MM.1S (cell line): ENCODE measurements around the gene TMEM271.

Source experiments
- DNase-seq: peaks from one replicate; pipeline ENCODE4 v3.0.0-alpha.2; 2015
- H2AFZ ChIP-seq: fragments of 300-600 bp; sonication (generic); 2 replicates; pipeline ENCODE4 v1.6.0; 2016; ENCODE audit warnings: antibody characterized with exemption, low read length
- H3F3A ChIP-seq: fragments of 300-600 bp; sonication (generic); 2 replicates; pipeline ENCODE4 v1.6.1; 2016; ENCODE audit warnings: mild to moderate bottlenecking, antibody characterized with exemption, low read length, moderate library complexity, mixed read lengths; ENCODE audit not compliant: insufficient read depth
- H3K27ac ChIP-seq: fragments of 300-600 bp; sonication (generic); 2 replicates; pipeline ENCODE4 v1.5.1; 2016; ENCODE audit warnings: mild to moderate bottlenecking, low read length
- H3K27me3 ChIP-seq: fragments of 300-600 bp; sonication (generic); replicated peaks from 2 replicates; pipeline ENCODE4 v1.6.0; 2016; ENCODE audit warnings: low read length; ENCODE audit not compliant: insufficient read depth
- H3K36me3 ChIP-seq: fragments of 300-600 bp; sonication (generic); replicated peaks from 2 replicates; pipeline ENCODE4 v1.6.1; 2016; ENCODE audit warnings: mild to moderate bottlenecking, low read length, mixed read lengths; ENCODE audit not compliant: insufficient read depth
- H3K4me1 ChIP-seq: fragments of 300-600 bp; sonication (generic); 2 replicates; pipeline ENCODE4 v1.6.1; 2016; ENCODE audit warnings: low read length, mixed read lengths
- H3K4me2 ChIP-seq: fragments of 300-600 bp; sonication (generic); 2 replicates; pipeline ENCODE4 v1.6.0; 2016; ENCODE audit warnings: low read depth, low read length
- H3K4me3 ChIP-seq: fragments of 300-600 bp; sonication (generic); 2 replicates; pipeline ENCODE4 v1.5.1; 2016; ENCODE audit warnings: low read length, mixed read lengths
- H3K79me2 ChIP-seq: fragments of 300-600 bp; sonication (generic); 2 replicates; pipeline ENCODE4 v1.6.1; 2016; ENCODE audit warnings: mixed run types, low read length, mixed read lengths
- H3K9ac ChIP-seq: fragments of 300-600 bp; sonication (generic); 2 replicates; pipeline ENCODE4 v1.6.1; 2016; ENCODE audit warnings: low read length, mixed read lengths
- H3K9me2 ChIP-seq: fragments of 300-600 bp; sonication (generic); replicated peaks from 2 replicates; pipeline ENCODE4 v1.6.1; 2016; ENCODE audit warnings: mild to moderate bottlenecking, low read length, mixed read lengths; ENCODE audit not compliant: insufficient read depth
- H3K9me3 ChIP-seq: fragments of 300-600 bp; sonication (generic); replicated peaks from 2 replicates; pipeline ENCODE4 v1.6.1; 2016; ENCODE audit warnings: mild to moderate bottlenecking, low read length, mixed read lengths; ENCODE audit not compliant: insufficient read depth
- H4K20me1 ChIP-seq: fragments of 300-600 bp; sonication (generic); 2 replicates; pipeline ENCODE4 v1.6.1; 2016; ENCODE audit warnings: mild to moderate bottlenecking, low read length, moderate library complexity, mixed read lengths; ENCODE audit not compliant: insufficient read depth
- EZH2 ChIP-seq: fragments of 300-600 bp; sonication (generic); optimal IDR thresholded peaks from 2 replicates; pipeline ENCODE3; 2017; ENCODE audit warnings: low read depth, mild to moderate bottlenecking, antibody characterized with exemption, low read length, mixed read lengths
- EZH2phosphoT487 ChIP-seq: fragments of 300-600 bp; sonication (generic); IDR thresholded peaks from 2 replicates; pipeline ENCODE4 v1.6.1; 2018; ENCODE audit warnings: antibody characterized with exemption, low read length
- TF ChIP-seq, protein P1 (sequence below): fragments of 300-600 bp; sonication (generic); IDR thresholded peaks from 2 replicates; pipeline ENCODE4 v1.5.1; 2016; ENCODE audit warnings: antibody characterized with exemption, low read length, mixed read lengths

Gene TMEM271

DNA sequence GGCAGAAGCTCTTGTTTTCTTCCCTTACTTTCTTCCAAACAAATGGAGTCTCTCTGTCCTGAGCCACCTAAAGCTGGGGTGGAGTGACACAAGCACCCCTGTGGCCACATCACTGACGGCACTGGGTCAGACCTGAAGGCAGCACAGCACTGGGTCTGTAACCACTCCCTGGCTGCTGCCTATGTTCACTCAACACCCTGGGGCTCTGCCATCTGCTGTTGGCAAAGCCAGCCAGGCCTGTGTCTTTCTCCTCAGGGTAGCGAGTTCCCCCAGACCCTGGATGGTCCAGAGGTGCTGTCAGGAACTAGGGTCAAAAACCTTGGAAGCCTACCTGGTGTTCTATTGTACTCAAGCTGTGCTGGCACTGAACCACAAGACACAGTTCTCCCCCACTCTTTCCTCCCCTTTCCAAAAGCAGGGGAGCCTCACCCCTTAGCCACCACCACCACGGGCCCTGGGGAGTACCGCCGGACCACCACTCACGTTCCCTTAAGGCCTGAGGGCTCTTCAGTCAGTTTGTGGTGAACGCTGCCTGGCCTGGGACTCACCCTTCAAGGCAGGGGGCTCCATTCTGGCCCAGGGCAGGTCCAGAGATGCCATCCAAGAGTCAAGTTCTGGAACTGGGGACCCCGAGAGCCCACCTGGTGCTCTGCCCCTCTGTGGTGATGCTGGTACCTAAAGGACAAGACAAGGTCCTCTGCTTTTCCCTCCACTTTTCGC, 31.5 kb downstream of the TMEM271 start:
- Histone ChIP-seq H2AFZ (no peak overlapping the region), H3F3A (no peaks in the 10 kb centered on the region), H3K4me3 (no peak overlapping the region), H3K9me2 (no peaks in the 10 kb centered on the region), H3K9me3 (no peaks in the 10 kb centered on the region), H3K27me3 (no peaks in the 10 kb centered on the region), H3K79me2 (no peaks in the 10 kb centered on the region), H3K9ac (no peak overlapping the region), H3K4me2 (no peak overlapping the region), H3K36me3 (no peaks in the 10 kb centered on the region), H4K20me1 (no peaks in the 10 kb centered on the region), H3K27ac (no peak overlapping the region), H3K4me1 (no peaks in the 10 kb centered on the region)
- no peak for DNase-seq
- TF ChIP-seq EZH2, result no peak
- no peak for TF ChIP-seq EZH2phosphoT487
- TF ChIP-seq, protein P1, sequence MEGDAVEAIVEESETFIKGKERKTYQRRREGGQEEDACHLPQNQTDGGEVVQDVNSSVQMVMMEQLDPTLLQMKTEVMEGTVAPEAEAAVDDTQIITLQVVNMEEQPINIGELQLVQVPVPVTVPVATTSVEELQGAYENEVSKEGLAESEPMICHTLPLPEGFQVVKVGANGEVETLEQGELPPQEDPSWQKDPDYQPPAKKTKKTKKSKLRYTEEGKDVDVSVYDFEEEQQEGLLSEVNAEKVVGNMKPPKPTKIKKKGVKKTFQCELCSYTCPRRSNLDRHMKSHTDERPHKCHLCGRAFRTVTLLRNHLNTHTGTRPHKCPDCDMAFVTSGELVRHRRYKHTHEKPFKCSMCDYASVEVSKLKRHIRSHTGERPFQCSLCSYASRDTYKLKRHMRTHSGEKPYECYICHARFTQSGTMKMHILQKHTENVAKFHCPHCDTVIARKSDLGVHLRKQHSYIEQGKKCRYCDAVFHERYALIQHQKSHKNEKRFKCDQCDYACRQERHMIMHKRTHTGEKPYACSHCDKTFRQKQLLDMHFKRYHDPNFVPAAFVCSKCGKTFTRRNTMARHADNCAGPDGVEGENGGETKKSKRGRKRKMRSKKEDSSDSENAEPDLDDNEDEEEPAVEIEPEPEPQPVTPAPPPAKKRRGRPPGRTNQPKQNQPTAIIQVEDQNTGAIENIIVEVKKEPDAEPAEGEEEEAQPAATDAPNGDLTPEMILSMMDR, result no peak

DNA sequence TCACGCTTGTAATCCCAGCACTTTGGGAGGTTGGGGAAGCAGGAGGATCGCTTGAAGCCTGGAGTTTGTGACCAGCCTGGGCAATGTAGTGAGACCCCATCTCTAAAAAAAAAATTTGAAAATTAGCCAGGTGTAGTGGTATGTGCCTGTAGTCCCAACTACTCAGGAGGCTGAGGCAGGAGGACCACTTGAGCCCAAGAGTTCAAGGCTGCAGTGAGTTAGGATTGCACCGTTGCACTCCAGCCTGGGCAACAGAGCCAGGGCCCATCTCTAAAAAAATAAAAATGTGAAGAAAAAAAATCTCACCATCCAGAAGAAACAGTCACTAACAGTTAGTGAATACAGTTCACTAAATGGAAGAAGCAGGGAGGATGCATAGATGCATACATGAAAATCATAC, 34.8 kb downstream of the TMEM271 start:
- no peaks in the 10 kb centered on the region for H3K36me3 ChIP-seq
- no peak overlapping the region for H3K27ac ChIP-seq
- DNase-seq, result no peak
- no peak overlapping the region for H3K9ac ChIP-seq
- no peak overlapping the region for H3K4me3 ChIP-seq
- H3K27me3 ChIP-seq, result no peaks in the 10 kb centered on the region
- H3K4me2 ChIP-seq, result no peak overlapping the region
- no peaks in the 10 kb centered on the region for H3K9me2 ChIP-seq
- H3K4me1 ChIP-seq, result no peaks in the 10 kb centered on the region
- no peaks in the 10 kb centered on the region for H3F3A ChIP-seq
- H3K79me2 ChIP-seq, result no peaks in the 10 kb centered on the region
- TF ChIP-seq, protein P1, result no peak
- TF ChIP-seq EZH2phosphoT487 (no peak), EZH2 (no peak)
- H4K20me1 ChIP-seq, result no peaks in the 10 kb centered on the region
- H2AFZ ChIP-seq, result no peak overlapping the region
- no peaks in the 10 kb centered on the region for H3K9me3 ChIP-seq

DNA sequence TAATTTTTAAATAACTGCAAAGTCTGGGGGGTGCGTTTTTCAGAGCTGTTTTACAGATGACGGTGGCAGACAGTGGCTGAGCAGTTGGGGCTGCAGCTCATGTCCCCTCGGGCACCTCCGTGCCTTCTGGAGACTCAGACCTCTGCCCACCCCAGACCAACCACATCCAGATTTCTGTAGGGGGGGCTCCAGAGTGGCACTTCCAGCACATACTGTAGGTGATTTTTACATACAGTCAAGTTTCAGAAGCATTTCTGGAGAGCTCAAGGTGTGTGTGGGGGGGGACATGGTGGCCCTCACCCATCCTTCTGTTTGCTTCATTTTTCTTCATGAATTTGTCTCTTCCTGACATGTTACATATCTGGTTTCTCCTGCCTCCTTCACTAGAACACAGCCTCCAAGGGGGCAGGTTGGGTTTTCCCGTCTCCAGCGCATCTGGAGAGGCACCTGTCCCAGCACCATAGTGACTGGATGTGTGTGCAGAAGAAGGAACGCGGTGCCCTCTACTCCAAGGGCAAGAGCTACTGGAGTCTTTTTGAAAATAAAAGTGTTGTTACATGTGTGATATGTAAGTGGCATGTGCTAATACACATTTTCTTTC, 37.5 kb downstream of the TMEM271 start:
- H3K79me2 ChIP-seq, result no peaks in the 10 kb centered on the region
- no peaks in the 10 kb centered on the region for H3K9me2 ChIP-seq
- no peaks in the 10 kb centered on the region for H3K27me3 ChIP-seq

More for the DNA sequence above, 37.5 kb downstream of the TMEM271 start:
- H3F3A ChIP-seq, result no peaks in the 10 kb centered on the region
- H3K4me1 ChIP-seq, result no peaks in the 10 kb centered on the region
- H3K9me3 ChIP-seq, result no peaks in the 10 kb centered on the region
- no peak overlapping the region for H3K4me2 ChIP-seq
- H3K4me3 ChIP-seq, result no peak overlapping the region
- DNase-seq, result no peak
- no peaks in the 10 kb centered on the region for H3K36me3 ChIP-seq
- no peak overlapping the region for H3K27ac ChIP-seq
- no peak overlapping the region for H3K9ac ChIP-seq
- TF ChIP-seq, protein P1, result no peak
- TF ChIP-seq EZH2 (no peak), EZH2phosphoT487 (no peak)
- H2AFZ ChIP-seq, result no peak overlapping the region
- H4K20me1 ChIP-seq, result no peaks in the 10 kb centered on the region
